Measurements from ENCODE around the gene PEX16. TPM values are rescaled to one million over a fixed set of nuclear protein-coding genes. Genes with fewer than 3 reads are reported as not detected.

The PEX16 gene
- total and polyA plus RNA-seq, 9 of the 15 experiments (the other 6 are each of a cell fraction or from before 2014, with no cell fraction given) = 1.5 to 43.9 (median 14.6) TPM

GRCh38 chr11:45886816-45887520 is 30.7 kb downstream of the PEX16 start:
- no peak for FAIRE-seq
- Histone ChIP-seq H3K9me1 (ENCODE audit: control insufficient read depth, insufficient read depth, low read length) (no peaks in the 10 kb centered on the region), H3K4me2 (ENCODE audit: insufficient read depth, low read length) (no peak overlapping the region), H3K27me3 (ENCODE audit: control insufficient read depth in 2 of 2, insufficient read depth in 2 of 2, low read length in 2 of 2) (no peaks in the 10 kb centered on the region; a peak in 1 of 5 replicates), H4K20me1 (replicated peaks; ENCODE audit: control insufficient read depth, insufficient read depth, low read length) (peaks cover 29% of the 10 kb centered on the region), H3K4me3 (no peak overlapping the region), H3K36me3 (ENCODE audit: control insufficient read depth, insufficient read depth, low read length) (peaks cover 6% of the 10 kb centered on the region; the same call in 2 of the 3 replicates), H3K79me2 (ENCODE audit: control insufficient read depth, insufficient read depth, low read length) (no peaks in the 10 kb centered on the region), H3K4me1 (replicated peaks in 1 of 2; ENCODE audit: control insufficient read depth in 2 of 2, insufficient read depth in 2 of 2, low read length in 2 of 2) (peaks cover 0 to 18% of the 10 kb centered on the region in 2 experiments; a peak in 3 of 5 replicates), H3K9ac (ENCODE audit: insufficient read depth in 1 of 2, low read depth in 2 of 2, low read length in 2 of 2) (no peak overlapping the region), H3K27ac (ENCODE audit: extremely low read depth, low read depth, low read length) (no peak overlapping the region), H3K9me3 (replicated peaks; ENCODE audit: control insufficient read depth, insufficient read depth, low read depth, low read length) (no peaks in the 10 kb centered on the region), H2AFZ (ENCODE audit: low read depth, low read length) (no peak overlapping the region)
- POLR2A ChIA-PET = interaction anchor here (1.0 kb wide), 1 partner anchor 37 kb away, joined by 3 read pairs; no protein-coding TSS in a partner anchor
- TF ChIP-seq DLX4 (CRISPR knock-in tag; IDR thresholded peaks at IDR 0.05) (no peak), ZNF830 (CRISPR knock-in tag; IDR thresholded peaks at IDR 0.05) (no peak)
- no TSS peak for BruUV-seq (replicated peaks)
- intact Hi-C loops (cut with micrococcal nuclease) = no loop called here
- WGBS (ENCODE audit: insufficient coverage, low coverage, missing lambda C conversion rate) = 64% methylated on average over 4 of the region's 4 CpGs
- no peak for ATAC-seq
- CTCF ChIA-PET (ENCODE audit: low intra/inter-chr PET ratio) = no interaction called here
- no peak for DNase-seq (ENCODE audit: extremely low read depth in 1 of 4, low spot score in 3 of 4)
- in situ Hi-C loops (cut with MboI) = no loop called here

Measured in K562 (cell line).